ENCODE results near the gene LIMA1.
"Not testable (repeated sequence)": the region's sequence is repeated elsewhere in the genome, so short reads cannot be mapped to it uniquely, and the experiment has no call there.

The LIMA1 gene

DNA sequence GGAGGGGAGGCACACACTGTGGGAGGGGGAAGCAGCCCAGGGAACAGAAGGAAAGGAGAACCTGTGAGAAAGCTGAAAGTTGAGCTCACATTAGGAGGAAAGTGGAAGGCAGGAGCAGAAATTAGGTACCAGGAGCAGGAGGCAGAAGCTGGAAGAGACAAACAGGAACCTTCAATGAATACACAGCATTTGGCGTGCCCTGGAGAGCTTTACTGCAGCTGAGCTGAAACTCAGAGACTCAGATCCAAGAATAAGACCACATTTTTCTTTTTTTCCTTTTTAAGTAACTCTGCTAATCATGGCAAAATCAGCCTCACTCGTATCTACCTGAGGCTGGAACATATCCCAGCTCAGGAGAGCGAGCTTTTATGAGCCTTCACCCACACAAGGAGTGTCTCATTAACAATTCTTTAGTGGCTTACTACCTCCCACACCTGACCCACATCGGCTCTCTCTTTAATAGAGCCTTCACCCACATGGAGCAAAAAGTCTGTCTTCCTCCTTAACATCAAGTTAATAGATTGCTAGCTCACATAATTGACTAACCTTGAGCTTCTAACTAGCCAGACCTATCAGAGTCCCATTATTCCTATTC is 97.9 kb downstream of the LIMA1 start:
- no peak for DNase-seq

DNA sequence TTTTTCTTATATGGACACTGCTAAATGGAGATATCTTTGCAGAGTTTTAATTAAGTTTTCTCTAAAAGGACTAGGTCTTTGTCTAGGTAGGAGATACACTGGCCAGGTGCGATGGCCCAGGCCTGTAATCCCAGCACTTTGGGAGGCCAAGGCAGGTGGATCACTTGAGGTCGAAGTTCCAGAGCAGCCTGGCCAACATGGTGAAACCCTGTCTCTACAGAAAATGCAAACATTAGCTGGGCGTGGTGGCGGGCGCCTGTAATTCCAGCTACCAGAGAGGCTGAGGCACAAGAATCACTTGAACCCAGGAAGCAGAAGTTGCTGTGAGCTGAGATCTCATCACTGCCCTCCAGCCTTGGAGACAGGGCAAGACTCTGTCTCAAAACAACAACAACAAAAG is 99.1 kb downstream of the LIMA1 start:
- DNase-seq, result no peak

DNA sequence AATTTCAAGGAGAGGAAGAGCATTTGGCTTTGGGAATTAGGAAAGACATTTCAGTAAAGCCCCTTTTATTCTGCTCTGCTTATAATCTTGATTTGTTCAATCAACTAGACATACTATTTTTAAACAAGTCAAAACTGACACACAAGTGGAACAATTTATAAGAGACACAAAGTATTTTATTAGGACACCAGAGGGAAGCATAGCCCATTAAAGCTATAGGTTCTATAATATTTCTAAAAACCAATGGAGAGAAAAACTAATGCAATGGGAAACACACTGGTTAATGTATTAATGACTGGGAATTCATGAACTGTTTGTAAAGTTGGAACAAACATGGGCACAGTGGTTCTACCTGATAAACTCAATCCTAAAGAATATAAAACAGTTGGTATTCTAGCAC is 100.9 kb downstream of the LIMA1 start:
- no peak for DNase-seq

DNA sequence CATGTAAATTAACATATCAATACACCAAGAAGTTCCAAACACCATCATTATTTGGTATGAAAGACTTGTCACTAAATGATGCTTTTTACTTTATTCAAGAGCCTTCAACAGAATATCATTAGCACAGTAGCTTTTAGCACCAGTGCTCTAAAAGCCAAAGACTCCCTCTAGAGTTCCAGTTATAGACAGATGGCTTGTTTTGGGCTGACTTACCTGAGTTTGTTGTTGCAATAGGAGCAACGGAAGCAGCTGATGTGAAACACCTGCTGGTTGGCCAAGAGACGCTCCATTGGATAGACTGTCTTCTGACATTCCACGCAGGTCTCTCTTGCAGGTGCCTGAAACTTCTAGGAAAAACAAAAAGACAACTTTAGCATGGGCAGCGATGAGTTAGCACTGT is 101.6 kb downstream of the LIMA1 start:
- DNase-seq, result no peak

DNA sequence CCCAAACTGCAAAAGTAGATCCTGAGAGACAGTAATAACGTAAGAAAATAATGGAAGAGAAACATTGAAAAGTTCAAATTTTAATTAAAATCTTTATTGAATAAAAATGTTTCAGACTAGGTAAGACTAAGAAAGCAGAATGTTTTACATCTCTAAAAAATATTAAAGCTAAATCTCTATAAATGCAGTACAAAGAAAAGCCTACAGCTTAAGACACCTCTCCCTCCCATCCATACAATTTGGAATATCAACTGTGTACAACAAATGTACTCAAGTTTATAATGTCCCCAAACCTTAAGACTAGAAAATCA is 107.6 kb downstream of the LIMA1 start:
- DNase-seq, result no peak

DNA sequence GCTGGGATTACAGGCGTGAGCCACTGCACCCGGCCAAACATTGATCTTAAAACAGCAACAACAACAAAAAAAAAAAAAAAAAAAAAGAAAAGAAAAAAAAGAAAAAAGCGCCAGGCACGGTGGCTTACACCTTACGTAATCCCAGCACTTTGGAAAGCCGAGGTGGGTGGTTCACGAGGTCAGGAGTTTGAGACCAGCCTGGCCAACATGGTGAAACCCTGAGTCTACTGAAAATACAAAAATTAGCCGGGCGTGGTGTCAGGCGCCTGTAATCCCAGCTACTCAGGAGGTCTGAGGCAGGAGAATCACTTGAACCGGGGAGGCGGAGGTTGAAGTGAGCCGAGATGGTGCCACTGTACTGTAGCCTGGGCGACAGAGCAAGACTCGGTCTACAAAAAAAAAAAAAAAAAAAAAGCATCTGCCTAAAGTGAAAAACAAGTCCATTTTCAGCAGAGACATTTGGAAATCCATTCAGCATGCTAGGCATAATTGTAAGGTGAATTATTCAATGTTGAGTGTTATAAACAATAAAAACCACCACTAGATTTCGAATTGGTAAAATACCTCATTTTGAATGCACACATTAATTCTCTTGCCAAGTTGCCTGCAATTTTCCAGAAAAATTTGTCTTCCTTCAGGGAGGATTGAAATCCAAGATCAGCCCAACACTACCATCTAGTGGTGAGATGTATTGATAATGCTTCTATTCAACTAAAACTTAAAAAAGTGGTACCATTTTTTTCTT is 108.2 kb downstream of the LIMA1 start:
- no peak for DNase-seq

DNA sequence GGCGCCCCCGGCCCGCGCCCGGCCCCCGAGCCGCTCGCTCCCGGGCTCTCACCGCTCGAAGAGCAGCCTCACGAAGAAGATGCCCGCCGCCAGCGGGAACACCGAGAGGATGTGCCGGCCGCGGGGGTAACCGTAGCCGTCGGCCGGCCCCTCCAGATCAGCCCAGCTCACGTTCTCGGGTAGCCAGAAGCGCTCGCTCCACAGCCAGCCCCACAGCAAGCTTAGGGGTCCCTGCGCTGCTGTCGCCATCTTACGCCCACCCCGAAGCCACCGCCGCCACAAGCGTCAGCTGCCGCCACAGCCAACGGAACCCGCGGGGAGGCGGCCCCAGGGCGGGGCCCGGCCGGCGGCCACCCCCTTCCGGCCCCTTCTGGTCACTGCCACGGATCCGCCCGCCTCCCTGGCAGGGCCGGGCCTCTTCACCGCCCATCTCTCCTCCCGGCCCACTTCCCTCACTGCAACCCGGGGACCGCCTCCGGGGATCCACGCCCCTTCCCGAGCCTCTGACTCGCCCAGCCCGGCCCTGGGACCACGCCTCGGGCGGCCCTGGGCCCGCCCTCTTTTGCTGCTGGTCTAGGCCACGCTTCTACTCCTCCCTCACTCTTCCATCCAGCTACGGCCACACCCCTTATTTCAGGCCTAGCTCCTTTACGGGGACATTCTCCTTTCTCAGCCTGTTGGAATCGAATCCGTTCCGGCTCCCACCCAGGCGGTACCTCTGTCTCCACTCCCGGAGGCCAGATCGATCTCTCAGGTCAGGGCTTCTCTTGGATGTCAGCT is 116.1 kb downstream of the LIMA1 start, which contains the start of gene CERS5:
Gene CERS5, minus strand, starts transcription at position 321 of the 780 bp plus-strand sequence. Its CDS starts 72 bp downstream, at position 249.
- peak; percentile 99 for DNase-seq

DNA sequence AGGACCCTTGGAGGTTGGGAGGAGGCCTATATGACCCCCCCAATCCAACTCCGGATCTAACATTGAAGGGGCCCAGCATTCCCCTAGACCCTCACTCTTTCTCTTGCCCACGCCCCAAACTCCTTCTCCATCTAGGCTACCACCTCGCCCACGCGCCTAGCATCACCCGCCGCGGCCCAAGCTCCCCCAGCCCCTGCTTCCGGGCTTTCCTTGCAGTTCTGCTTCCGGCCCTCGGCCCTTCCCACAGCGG is 116.6 kb downstream of the LIMA1 start:
- DNase-seq, result peak; percentile 80

DNA sequence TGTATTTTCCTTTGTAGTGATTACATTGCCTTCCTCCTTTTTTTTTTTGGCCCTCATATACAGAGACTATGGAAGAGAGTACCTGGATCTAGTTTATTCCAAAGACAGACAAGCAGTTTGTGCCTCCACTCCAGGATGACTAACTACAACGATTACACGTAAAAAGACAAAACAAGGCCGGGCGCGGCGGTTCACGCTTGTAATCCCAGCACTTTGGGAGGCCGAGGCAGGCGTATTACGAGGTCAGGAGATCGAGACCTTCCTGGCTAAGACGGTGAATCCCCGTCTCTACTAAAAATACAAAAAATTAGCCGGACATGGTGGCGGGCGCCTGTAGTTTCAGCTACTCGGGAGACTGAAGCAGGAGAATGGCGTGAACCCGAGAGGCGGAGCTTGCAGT is 118.4 kb downstream of the LIMA1 start:
- DNase-seq, result no peak

DNA sequence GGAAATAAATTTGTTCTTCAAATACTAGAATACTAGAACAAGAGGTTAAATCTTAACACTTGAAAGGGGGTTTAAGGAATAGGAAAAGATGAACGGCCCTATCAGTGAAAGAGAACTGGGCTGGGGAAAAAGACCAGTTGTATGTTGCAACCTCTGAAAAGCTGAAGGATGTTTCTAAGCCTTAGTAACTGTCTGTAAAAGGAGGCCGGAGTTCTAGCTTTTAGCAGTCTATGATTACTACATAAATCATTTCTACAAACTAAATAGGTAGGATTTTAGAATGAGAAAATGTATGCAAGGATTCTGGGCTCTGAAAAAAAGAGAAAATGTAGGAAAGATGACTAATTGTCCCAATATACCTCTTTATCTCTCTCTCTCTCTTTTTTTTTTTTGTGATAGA is 121.1 kb downstream of the LIMA1 start:
- DNase-seq, result no peak

DNA sequence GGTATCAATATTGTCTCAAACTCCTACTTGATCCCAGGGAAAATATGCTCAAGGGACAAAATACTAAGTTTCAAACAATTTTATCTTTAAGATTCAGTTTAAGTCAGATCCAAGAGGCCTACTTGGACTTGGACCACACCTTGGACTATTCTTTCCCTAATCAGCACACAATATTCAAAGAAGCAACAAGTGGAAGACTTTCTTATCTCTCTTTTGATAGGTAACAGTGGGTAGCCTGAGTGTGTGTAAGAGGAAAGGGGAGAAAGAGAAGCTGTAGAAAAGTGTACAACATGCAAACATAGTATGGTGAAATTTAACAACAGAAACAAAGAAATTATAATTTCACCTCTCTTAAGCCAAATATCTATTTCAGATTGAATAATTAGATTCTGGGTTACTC is 122.7 kb downstream of the LIMA1 start:
- no peak for DNase-seq

DNA sequence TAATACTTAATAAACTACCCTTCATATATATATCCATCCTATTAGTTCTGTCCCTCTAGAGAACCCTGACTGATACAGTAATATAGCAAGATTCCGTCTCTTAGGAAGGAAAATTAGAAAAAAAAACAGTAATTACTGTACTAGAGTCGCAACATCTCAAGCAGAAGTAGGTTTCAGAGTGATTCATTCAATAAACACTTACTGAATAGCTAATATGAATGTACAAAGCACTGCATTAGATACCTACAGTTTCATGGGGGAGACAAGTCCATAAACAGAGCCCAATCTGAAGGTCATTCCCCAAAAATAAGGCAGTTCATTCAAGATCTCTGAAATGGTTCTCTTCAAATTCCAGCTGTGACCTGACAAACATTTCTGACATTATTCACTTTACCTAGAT is 126.1 kb downstream of the LIMA1 start:
- no peak for DNase-seq

DNA sequence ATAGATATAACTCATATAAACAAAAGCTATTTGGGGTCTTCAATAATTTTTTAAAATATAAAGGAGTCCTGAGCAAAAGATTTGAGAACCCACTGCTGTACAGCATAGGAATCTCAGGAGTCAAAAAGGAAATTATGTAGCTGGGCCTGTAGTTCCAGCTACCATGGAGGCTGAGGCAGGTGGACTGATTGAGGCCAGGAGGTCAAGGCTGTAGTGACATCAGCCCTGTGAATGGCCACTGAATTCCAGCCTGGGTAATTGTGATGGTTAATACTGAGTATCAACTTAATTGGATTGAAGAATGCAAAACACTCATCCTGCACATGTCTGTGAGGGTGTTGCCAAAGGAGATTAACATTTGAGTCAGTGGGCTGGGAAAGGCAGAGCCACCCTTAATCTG is 126.7 kb downstream of the LIMA1 start:
- DNase-seq, result no peak

DNA sequence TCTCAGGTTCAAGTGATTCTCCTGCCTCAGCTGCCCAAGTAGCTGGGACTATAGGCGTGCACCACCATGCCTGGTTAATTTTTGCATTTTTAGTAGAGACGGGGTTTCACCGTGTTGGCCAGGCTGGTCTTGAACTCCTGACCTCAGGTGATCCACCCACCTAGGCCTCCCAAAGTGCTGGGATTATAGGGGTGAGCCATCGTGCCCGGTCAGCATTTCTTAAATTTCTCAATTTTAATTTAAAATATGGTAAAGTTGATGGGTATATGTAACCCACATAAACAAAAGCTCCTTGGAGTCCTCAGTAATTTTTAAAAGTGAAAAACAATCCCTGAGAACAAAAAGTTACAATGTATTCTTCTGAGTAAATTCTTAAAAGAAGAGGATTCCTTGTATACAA is 128.4 kb downstream of the LIMA1 start:
- not testable (repeated sequence) for DNase-seq

DNA sequence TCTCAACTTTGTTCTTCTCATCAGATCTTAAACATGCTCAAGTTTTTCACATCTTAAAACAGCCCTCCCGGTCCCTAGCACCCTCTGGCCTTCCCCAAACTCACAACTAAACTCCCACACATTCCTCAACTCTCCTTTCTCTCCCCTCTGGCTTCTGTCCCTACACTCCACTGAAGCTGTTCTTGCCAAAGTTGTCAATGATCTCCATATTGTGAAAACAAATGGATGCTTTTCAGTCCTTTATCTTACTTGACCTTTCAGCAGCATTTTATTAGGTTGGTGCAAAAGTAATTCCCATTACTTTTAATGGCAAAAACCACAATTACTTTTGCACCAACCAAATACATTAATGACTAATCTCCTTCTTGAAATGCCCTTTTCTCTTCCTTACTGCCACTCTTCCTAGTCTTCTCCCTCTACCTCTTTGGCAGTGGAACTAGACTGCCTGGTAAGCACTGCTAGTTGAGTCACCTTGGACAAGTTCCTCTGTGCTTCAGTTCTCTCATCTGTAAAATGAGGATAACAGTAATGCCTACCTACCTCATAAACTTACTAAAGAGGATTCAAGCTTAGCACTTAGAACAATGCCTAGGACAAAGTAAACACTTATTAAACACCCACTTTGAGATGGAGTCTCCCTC is 132.2 kb downstream of the LIMA1 start:
- no peak for DNase-seq

DNA sequence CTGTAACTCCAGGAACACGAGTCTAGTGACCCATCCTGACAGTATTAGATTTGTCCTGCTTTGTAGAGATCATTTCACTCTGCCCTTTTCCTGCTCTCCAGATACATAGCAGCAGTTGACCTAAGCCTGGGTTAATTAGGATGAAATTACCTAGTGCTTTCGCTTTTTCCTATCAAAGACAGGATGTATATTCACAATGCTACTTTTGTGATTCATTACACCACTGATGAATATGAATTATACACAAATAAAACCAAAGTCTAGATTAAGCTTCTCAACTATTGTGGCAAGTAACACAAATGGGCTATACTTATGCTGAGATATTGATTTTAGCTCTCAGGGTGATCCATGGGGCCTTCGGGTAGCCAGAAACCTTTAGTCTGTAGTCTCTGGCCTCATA is 134.0 kb downstream of the LIMA1 start:
- DNase-seq, result no peak

DNA sequence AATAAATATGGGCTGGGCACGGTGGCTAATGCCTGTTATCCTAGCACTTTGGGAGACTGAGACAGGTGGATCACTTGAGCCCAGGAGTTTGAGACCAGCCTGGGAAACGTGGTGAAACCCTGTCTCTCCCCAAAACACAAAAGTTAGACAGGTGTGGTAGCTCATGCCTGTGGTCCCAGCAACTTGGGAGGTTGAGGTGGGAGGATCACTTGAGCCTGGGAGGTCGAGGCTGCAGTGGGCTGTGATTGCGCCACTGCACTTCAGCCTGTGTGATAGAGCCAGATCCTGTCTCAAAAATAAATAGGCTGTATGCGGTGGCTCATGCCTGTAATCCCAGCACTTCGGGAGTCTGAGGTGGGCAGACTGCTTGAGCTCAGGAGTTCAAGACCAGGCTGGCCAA is 135.3 kb downstream of the LIMA1 start:
- DNase-seq, result not testable (repeated sequence)

DNA sequence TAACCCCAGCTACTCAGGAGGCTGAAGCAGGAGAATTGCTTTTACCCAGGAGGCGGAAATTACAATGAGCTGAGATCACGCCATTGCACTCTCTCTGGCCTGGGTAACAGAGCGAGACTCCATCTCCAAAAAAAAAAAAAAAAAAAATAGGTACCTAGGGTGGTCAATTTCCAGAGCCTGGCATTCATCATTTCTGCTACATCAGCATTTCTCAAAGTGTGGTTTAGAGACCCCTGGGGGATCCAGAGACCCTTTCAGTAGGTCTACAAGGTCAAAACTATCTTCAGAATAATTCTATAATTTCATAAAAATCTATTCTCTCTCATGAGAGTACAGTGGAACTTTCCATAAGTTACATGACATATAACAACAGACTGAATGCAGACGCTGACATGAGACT is 136.0 kb downstream of the LIMA1 start:
- no peak for DNase-seq

DNA sequence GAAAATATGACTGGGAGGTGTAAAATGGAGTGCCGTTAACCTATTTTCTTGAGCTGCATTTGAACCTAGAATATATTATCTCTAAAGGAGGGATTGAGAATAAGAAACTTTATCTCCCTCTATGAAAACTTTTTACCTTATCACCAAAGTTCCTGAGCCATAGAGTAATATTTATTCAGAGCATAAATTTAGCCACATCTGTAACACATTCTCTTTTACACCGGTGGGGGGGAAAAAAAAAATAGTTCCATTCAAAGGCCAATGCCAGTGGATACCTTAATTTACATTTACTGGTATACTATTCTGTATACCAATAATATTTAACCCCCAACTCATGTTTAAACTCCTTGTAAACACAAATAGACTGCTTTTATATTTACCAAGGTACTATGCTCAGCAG is 137.9 kb downstream of the LIMA1 start:
- DNase-seq, result no peak

DNA sequence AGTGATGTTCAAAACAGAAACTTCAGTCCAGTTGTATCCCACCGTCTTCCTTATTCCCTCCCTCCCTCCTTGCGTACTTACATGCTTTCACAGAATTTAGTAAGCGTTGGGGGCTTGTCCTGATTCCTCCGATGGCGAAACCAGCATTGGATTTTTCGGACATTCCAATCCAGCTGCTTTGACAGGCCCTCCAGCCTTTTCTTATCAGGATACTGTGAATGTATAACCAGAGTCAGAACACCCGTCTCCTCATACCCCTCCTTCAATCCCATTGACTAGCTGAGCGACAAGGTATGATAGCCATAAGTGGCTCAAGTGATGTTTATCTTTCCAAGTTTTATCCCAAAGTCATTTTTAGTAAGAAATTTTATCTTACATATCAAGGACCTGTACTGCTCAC is 140.3 kb downstream of the LIMA1 start:
- no peak for DNase-seq

DNA sequence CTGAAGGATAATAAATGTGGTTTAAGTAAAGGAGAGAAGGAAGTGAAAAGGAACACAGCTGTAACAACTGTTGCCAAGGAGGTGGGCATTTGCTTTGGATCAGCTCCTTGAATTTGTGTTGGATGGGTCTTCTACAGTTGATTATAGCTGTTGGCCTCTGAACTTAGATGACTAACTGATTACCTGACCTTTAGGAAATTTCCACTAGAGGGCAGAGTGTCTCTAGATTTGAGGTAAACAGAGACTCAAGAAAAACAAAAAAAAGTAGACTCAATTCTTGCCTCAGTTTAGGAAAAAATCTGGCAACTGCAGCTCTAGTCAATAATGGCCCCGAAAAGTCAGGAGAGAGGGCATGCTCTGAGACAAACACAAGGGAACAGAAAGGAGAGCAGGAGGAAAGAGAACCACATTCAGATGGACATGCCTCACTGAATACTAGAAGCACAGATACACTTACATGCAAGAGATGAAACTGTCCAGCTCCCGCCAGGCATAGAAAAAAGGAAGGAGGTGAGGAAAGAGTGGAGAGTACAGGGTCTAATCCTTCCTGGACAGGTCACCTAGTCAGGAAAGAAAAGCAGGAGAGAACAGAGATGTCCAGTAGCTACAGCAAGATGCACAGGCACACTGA is 150.7 kb downstream of the LIMA1 start:
- DNase-seq, result no peak

DNA sequence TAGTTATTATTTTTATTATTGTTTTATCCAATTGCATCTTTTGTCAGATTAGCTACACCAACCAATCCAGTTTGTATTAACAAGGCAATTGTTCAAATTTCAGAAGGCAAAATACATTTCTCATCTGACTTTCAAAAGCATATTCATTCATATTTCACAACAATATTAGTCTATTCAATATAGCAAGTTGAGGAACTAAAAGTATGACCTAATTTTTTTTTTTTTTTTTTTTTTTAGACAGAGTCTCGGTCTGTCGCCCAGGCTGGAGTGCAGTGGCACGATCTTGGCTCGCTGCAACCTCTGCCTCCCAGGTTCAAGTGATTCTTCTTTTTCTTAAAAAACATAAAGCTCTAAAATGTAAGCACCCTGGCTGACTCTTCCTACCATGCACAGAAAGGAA is 154.0 kb downstream of the LIMA1 start:
- no peak for DNase-seq

DNA sequence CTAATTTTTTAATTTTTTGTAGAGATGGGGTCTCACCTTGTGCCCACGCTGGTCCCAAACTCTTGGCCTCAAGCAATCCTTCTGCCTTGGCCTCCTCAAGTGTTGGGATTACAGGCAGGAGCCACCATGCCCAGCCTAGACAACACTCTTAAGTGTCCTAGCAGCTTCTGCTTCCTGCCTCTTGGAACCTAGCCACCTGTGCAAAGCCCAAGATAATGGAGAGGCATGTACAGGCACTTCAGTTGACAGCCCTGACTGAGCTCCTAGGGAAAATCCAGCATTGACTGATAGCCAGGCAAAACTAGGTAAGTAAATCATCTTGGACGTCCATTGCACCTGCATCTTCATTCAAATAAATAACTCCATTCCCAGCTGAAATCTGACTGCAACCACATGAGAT is 155.8 kb downstream of the LIMA1 start:
- DNase-seq, result no peak
